Lower lobe of right lung (tissue), 2 donors: Measurements from ENCODE around the gene DPH5. TPM values are rescaled to one million over a fixed set of nuclear protein-coding genes. Genes with fewer than 3 reads are reported as not detected.

Experiments used
- ATAC-seq, 2 donors: fragments of 200-7000 bp; cut with Tn5 transposase; one replicate each; pipeline ENCODE4 v1.9.1; 2020 to 2022; ENCODE audit warnings: mild to moderate bottlenecking in 2 of 2, moderate library complexity in 2 of 2
- DNase-seq: peaks from one replicate; pipeline ENCODE4 v3.0.0-alpha.2; 2020
- H3K27ac ChIP-seq: fragments of 200-600 bp; one replicate; pipeline ENCODE4 v1.8.0; 2022
- H3K27me3 ChIP-seq: fragments of 200-600 bp; one replicate; pipeline ENCODE4 v1.8.0; 2022; ENCODE audit warnings: low read depth
- H3K36me3 ChIP-seq: fragments of 200-600 bp; one replicate; pipeline ENCODE4 v1.8.0; 2022; ENCODE audit warnings: mild to moderate bottlenecking
- H3K4me1 ChIP-seq: fragments of 200-600 bp; one replicate; pipeline ENCODE4 v1.8.0; 2022
- H3K4me3 ChIP-seq: fragments of 200-600 bp; one replicate; pipeline ENCODE4 v1.8.0; 2022; ENCODE audit warnings: mild to moderate bottlenecking
- H3K9me3 ChIP-seq: fragments of 200-600 bp; one replicate; pipeline ENCODE4 v1.8.0; 2022
- CTCF ChIP-seq: fragments of 200-600 bp; IDR thresholded peaks from one replicate; pipeline ENCODE4 v1.8.0; 2022; ENCODE audit warnings: antibody characterized with exemption, mild to moderate bottlenecking
- intact Hi-C: fragments of 100-400 bp; cut with DNase I; formaldehyde crosslinking; loops from one replicate; pipeline ENCODE4 v1.11.0; 2022
- total RNA-seq: library from RNA; stranded (reverse); fragmentation: NEBNext Ultra II Directional; extraction: Animal tissue kit (Norgen Biotek cat#: 25700); gene quantifications from one replicate; pipeline ENCODE4 v1.2.1, GENCODE V29; 2021
- donor health status: DM: no; HTN: yes; CAD: no; lungs with severe emphysema.

Gene DPH5
- total RNA-seq, 1 donor from 2014 or later, result 33.1 TPM

- Histone ChIP-seq H3K36me3 (peaks cover 16% of the 10 kb centered on the region), H3K4me3 (no peak overlapping the region), H3K27ac (no peak overlapping the region), H3K4me1 (peaks cover under 1% of the 10 kb centered on the region), H3K27me3 (no peaks in the 10 kb centered on the region), H3K9me3 (no peaks in the 10 kb centered on the region)
- intact Hi-C loops, result no loop called here
- ATAC-seq, result no peak
- TF ChIP-seq CTCF, result no peak
- DNase-seq, result no peak
Observed at GRCh38 chr1:100943533-100943932, 82.1 kb downstream of the DPH5 start.

- Histone ChIP-seq H3K4me1 (no peaks in the 10 kb centered on the region), H3K27ac (no peak overlapping the region), H3K4me3 (no peak overlapping the region), H3K9me3 (no peaks in the 10 kb centered on the region), H3K36me3 (peaks cover 18% of the 10 kb centered on the region), H3K27me3 (no peaks in the 10 kb centered on the region)
- no peak for TF ChIP-seq CTCF
- no peak for ATAC-seq
- DNase-seq, result no peak
- intact Hi-C loops, result no loop called here
Observed at GRCh38 chr1:100942304-100943046, 83.1 kb downstream of the DPH5 start.

GRCh38 chr1:100941580-100942216 lies 83.9 kb downstream of the DPH5 start:
- intact Hi-C loops, result no loop called here
- no peaks in the 10 kb centered on the region for H3K9me3 ChIP-seq
- H3K4me1 ChIP-seq, result no peaks in the 10 kb centered on the region
- no peak for TF ChIP-seq CTCF
- H3K27me3 ChIP-seq, result no peaks in the 10 kb centered on the region
- ATAC-seq (no peak), DNase-seq (no peak)
- no peak overlapping the region for H3K27ac ChIP-seq
- H3K36me3 ChIP-seq, result peaks cover 18% of the 10 kb centered on the region
- no peak overlapping the region for H3K4me3 ChIP-seq

GRCh38 chr1:100941098-100941527 lies 84.5 kb downstream of the DPH5 start:
- Histone ChIP-seq H3K27ac (no peak overlapping the region), H3K27me3 (no peaks in the 10 kb centered on the region), H3K4me3 (no peak overlapping the region), H3K4me1 (no peaks in the 10 kb centered on the region), H3K36me3 (peaks cover 18% of the 10 kb centered on the region), H3K9me3 (no peaks in the 10 kb centered on the region)
- ATAC-seq (no peak), DNase-seq (no peak)
- TF ChIP-seq CTCF, result no peak
- intact Hi-C loops, result no loop called here

Other genes with a start within 250 kb of the DPH5 start
- 10.2 TPM for gene EXTL2, start 130.9 kb downstream of the DPH5 start, total RNA-seq
- 35.6 TPM for gene SLC30A7, start 129.7 kb downstream of the DPH5 start, total RNA-seq
- 107 TPM for gene S1PR1, start 211.2 kb upstream of the DPH5 start, total RNA-seq